ENCODE measurements around the gene SCN1B.

DNA sequence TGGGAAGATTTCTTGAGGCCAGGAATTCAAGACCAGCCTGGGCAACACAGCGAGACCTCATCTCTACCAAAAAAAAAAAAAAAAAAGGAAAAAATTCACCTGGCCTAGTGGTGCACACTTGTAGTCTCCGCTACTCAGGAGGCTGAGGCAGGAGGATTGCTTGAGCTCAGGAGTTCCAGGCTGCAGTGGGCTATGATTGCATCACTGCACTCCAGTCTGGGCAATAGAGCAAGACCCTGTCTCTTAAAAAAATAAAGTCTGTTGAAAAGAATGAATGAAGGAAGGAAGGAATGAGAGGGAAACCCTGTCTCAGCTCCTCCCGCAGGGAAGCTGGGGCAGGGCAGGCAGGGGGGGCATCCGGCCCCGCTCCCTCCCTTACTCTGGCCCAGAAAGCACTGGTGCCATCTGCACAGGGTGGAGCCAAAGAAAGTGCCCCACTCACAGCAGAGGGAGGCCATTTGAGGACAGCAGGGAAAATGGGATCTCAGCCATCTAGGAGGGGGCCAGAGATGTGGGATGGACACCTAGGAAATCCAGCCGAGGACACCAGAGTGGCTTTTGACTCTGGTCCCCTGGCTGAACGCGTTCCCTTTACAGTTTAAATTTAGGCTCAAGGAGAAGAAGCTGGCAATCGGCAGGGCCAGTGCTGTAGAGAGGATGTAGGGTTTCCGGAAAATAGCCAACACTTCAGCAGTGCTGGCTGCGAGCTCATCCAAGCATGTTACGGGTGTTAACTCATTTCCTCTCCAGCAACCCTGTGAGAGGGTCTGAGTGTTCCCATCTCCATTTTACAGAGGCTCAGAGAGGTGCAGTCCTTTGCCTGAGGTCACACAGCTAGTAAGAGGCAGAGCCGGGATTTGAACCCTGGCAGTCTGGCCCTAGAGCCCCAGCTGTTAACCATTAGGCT, 7.7 kb downstream of the SCN1B start:
- TF ChIP-seq POLR2A (IDR thresholded peaks at IDR 0.05): no peak
- TF ChIP-seq, protein P1, sequence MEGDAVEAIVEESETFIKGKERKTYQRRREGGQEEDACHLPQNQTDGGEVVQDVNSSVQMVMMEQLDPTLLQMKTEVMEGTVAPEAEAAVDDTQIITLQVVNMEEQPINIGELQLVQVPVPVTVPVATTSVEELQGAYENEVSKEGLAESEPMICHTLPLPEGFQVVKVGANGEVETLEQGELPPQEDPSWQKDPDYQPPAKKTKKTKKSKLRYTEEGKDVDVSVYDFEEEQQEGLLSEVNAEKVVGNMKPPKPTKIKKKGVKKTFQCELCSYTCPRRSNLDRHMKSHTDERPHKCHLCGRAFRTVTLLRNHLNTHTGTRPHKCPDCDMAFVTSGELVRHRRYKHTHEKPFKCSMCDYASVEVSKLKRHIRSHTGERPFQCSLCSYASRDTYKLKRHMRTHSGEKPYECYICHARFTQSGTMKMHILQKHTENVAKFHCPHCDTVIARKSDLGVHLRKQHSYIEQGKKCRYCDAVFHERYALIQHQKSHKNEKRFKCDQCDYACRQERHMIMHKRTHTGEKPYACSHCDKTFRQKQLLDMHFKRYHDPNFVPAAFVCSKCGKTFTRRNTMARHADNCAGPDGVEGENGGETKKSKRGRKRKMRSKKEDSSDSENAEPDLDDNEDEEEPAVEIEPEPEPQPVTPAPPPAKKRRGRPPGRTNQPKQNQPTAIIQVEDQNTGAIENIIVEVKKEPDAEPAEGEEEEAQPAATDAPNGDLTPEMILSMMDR (IDR thresholded peaks at IDR 0.05): no peak

All from transverse colon (tissue), 3 donors.